ENCODE measurements around the gene ANKRD12. TPM values are rescaled to one million over a fixed set of nuclear protein-coding genes. Genes with fewer than 3 reads are reported as not detected.

Gene ANKRD12
- total RNA-seq, 1 experiment from 2014 or later: 19.1 TPM

- ATAC-seq (no peak), DNase-seq (no peak)
- no peak overlapping the region for H2AFZ ChIP-seq (ENCODE audit: low read length)
- no peak overlapping the region for H3K9ac ChIP-seq (ENCODE audit: low read length)
- no peak overlapping the region for H3K4me3 ChIP-seq (ENCODE audit: low read length)
- H3K4me1 ChIP-seq (ENCODE audit: insufficient read depth, low read length): peaks cover 33% of the 10 kb centered on the region
- H3K9me3 ChIP-seq (ENCODE audit: low read length): no peaks in the 10 kb centered on the region
- peaks cover 27% of the 10 kb centered on the region for H4K20me1 ChIP-seq (ENCODE audit: low read length)
- no peaks in the 10 kb centered on the region for H3K27me3 ChIP-seq (ENCODE audit: low read length)
- peaks cover 18% of the 10 kb centered on the region for H3K36me3 ChIP-seq (ENCODE audit: low read depth, low read length)
- no peak overlapping the region for H3K4me2 ChIP-seq (ENCODE audit: low read length)
- peaks cover 99% of the 10 kb centered on the region for H3K79me2 ChIP-seq (ENCODE audit: low read length)
- BruUV-seq (replicated peaks): no TSS peak
- H3K27ac ChIP-seq (ENCODE audit: low read length): no peak overlapping the region
- H3K9me2 ChIP-seq (replicated peaks; ENCODE audit: low read length): no peaks in the 10 kb centered on the region
- ChIA-PET POLR2A (ENCODE audit: unreplicated experiment) (interaction anchor here (0.6 kb wide), 2 partner anchors 22 to 27 kb away, joined by 3 read pairs; no protein-coding TSS in a partner anchor), CTCF (no interaction called here)
- TF ChIP-seq EZH2 (IDR thresholded peaks at IDR 0.05; ENCODE audit: low read length, unreplicated experiment) (no peak), EZH2phosphoT487 (IDR thresholded peaks at IDR 0.05; ENCODE audit: borderline replicate concordance, low read length) (no peak), CTCF (conservative IDR thresholded peaks at IDR 0.05; ENCODE audit: low read depth, low read length) (no peak)
- intact Hi-C loops (cut with micrococcal nuclease): no loop called here
- H3F3A ChIP-seq (ENCODE audit: low read length, unreplicated experiment): peaks cover 5% of the 10 kb centered on the region
These were observed 23.0 kb upstream of the ANKRD12 start for GRCh38 chr18:9113468-9114149.

- intact Hi-C loops (cut with micrococcal nuclease): no loop called here
- Histone ChIP-seq H3K27me3 (ENCODE audit: low read length) (no peaks in the 10 kb centered on the region), H3K79me2 (ENCODE audit: low read length) (peaks cover 94% of the 10 kb centered on the region), H3K9ac (ENCODE audit: low read length) (no peak overlapping the region), H4K20me1 (ENCODE audit: low read length) (peaks cover 5% of the 10 kb centered on the region), H3K9me3 (ENCODE audit: low read length) (no peaks in the 10 kb centered on the region), H3K4me2 (ENCODE audit: low read length) (peak overlapping the region; percentile 68; the same call in 1 of the 2 replicates), H2AFZ (ENCODE audit: low read length) (no peak overlapping the region), H3K36me3 (ENCODE audit: low read depth, low read length) (peaks cover 28% of the 10 kb centered on the region), H3K9me2 (replicated peaks; ENCODE audit: low read length) (no peaks in the 10 kb centered on the region), H3F3A (ENCODE audit: low read length, unreplicated experiment) (peaks cover 5% of the 10 kb centered on the region), H3K4me1 (ENCODE audit: insufficient read depth, low read length) (peaks cover 23% of the 10 kb centered on the region), H3K4me3 (ENCODE audit: low read length) (no peak overlapping the region), H3K27ac (ENCODE audit: low read length) (peak overlapping the region; percentile 70; the same call in 1 of the 2 replicates)
- DNase-seq: no peak
- no peak for TF ChIP-seq CTCF (conservative IDR thresholded peaks at IDR 0.05; ENCODE audit: low read depth, low read length)
- TF ChIP-seq EZH2 (IDR thresholded peaks at IDR 0.05; ENCODE audit: low read length, unreplicated experiment): no peak
- no peak for TF ChIP-seq EZH2phosphoT487 (IDR thresholded peaks at IDR 0.05; ENCODE audit: borderline replicate concordance, low read length)
- ChIA-PET POLR2A (ENCODE audit: unreplicated experiment) (no interaction called here), CTCF (no interaction called here)
- no TSS peak for BruUV-seq (replicated peaks)
- peak; percentile 8; the same call in 1 of the 2 replicates for ATAC-seq
These were observed 20.6 kb upstream of the ANKRD12 start for GRCh38 chr18:9115984-9116383.
